NCI-H460 (cell line): ENCODE results near the gene DPF3. TPM values are rescaled to one million over a fixed set of nuclear protein-coding genes. Genes with fewer than 3 reads are reported as not detected.
A peak's percentile ranks its signal among the peaks of the same experiment; 100 is the strongest.

Experiments used
- DNase-seq: peaks from one replicate; pipeline ENCODE4 v3.0.0-alpha.2; 2016; ENCODE audit warnings: low read depth; ENCODE audit errors: extremely low read depth
- total RNA-seq: library from RNA; depleted of rRNA; stranded (reverse); fragments of >200 nt; shearing (Covaris generic); gene quantifications from 2 replicates; pipeline ENCODE4 v1.2.3, GENCODE V29; 2014

The DPF3 gene
- total RNA-seq, 1 experiment from 2014 or later: not detected

GRCh38 chr14:72906316-72906715 is 12.4 kb upstream of the DPF3 start:
- DNase-seq: no peak

GRCh38 chr14:72904840-72905561 is 11.1 kb upstream of the DPF3 start:
- peak; percentile 54 for DNase-seq

GRCh38 chr14:72904218-72904617 is 10.3 kb upstream of the DPF3 start:
- DNase-seq: no peak

GRCh38 chr14:72903716-72904115 is 9.8 kb upstream of the DPF3 start:
- DNase-seq: no peak

- DNase-seq: no peak
These were observed 9.1 kb upstream of the DPF3 start for GRCh38 chr14:72902801-72903530.

GRCh38 chr14:72901361-72901760 is 7.5 kb upstream of the DPF3 start:
- no peak for DNase-seq

- DNase-seq: no peak
These were observed 4.5 kb upstream of the DPF3 start for GRCh38 chr14:72898448-72898847.

- no peak for DNase-seq
These were observed 900 bp upstream of the DPF3 start for GRCh38 chr14:72894623-72895378.

GRCh38 chr14:72894323-72894622 is 372 bp upstream of the DPF3 start:
- DNase-seq: no peak

GRCh38 chr14:72892879-72893635 is 844 bp downstream of the DPF3 start:
- no peak for DNase-seq

- DNase-seq: no peak
These were observed 1.6 kb downstream of the DPF3 start for GRCh38 chr14:72892103-72892878.

GRCh38 chr14:72891666-72892102 is 2.2 kb downstream of the DPF3 start:
- DNase-seq: no peak

GRCh38 chr14:72889366-72889765 is 4.5 kb downstream of the DPF3 start:
- no peak for DNase-seq

GRCh38 chr14:72888636-72889201 is 5.2 kb downstream of the DPF3 start:
- DNase-seq: no peak

- DNase-seq: no peak
These were observed 5.7 kb downstream of the DPF3 start for GRCh38 chr14:72888192-72888591.

GRCh38 chr14:72887514-72887913 is 6.4 kb downstream of the DPF3 start:
- no peak for DNase-seq

GRCh38 chr14:72884386-72884785 is 9.5 kb downstream of the DPF3 start:
- DNase-seq: no peak

- no peak for DNase-seq
These were observed 9.9 kb downstream of the DPF3 start for GRCh38 chr14:72883961-72884360.

GRCh38 chr14:72883109-72883508 is 10.8 kb downstream of the DPF3 start:
- no peak for DNase-seq

- DNase-seq: no peak
These were observed 11.4 kb downstream of the DPF3 start for GRCh38 chr14:72882463-72882862.
